ENCODE results near the gene IFI27L2. TPM values are rescaled to one million over a fixed set of nuclear protein-coding genes. Genes with fewer than 3 reads are reported as not detected.
A peak's percentile ranks its signal among the peaks of the same experiment; 100 is the strongest.

IFI27L2 gene
- total RNA-seq, 1 donor from 2014 or later, result 50.1 TPM

- ATAC-seq (ENCODE audit: poor library complexity) (peak; percentile 99), DNase-seq (peak; percentile 99)
- intact Hi-C loops (cut with DNase I), result loop anchor here (5.0 kb wide), 1 partner anchor 46 kb away; the partner anchor contains the start of gene IFI27L2
Observed at GRCh38 chr14:94080621-94081385, 48.6 kb downstream of the IFI27L2 start, which contains the start of the genes DDX24 and IFI27L1. DDX24 (minus strand) TSS chr14:94081202; CDS start chr14:94079742, 1,460 bp downstream. IFI27L1 (plus strand) TSS chr14:94081310; CDS start chr14:94096938, 15,628 bp downstream.

GRCh38 chr14:94079891-94080620 lies 49.3 kb downstream of the IFI27L2 start:
- no peak for DNase-seq
- no peak for ATAC-seq (ENCODE audit: poor library complexity)
- intact Hi-C loops (cut with DNase I), result loop anchor here (5.0 kb wide), 1 partner anchor 47 kb away; the partner anchor contains the start of gene IFI27L2

- intact Hi-C loops (cut with DNase I), result no loop called here
- no peak for DNase-seq
- no peak for ATAC-seq (ENCODE audit: poor library complexity)
Observed at GRCh38 chr14:94077823-94078222, 51.6 kb downstream of the IFI27L2 start.

Other genes with a start within 250 kb of the IFI27L2 start
- not detected for gene FAM181A, start 202.3 kb downstream of the IFI27L2 start, total RNA-seq
- gene ASB2, start 153.0 kb downstream of the IFI27L2 start, total RNA-seq, result 297 TPM
- gene CCDC197, start 132.3 kb downstream of the IFI27L2 start, total RNA-seq, result 1.3 TPM
- 0.56 TPM for gene OTUB2, start 103.3 kb downstream of the IFI27L2 start, total RNA-seq
- 181 TPM for gene DDX24, start 48.4 kb downstream of the IFI27L2 start, total RNA-seq
- gene IFI27L1, start 48.3 kb downstream of the IFI27L2 start, total RNA-seq, result 11.6 TPM
- gene IFI27, start 18.9 kb downstream of the IFI27L2 start, total RNA-seq, result 132 TPM
- not detected for gene PPP4R4, start 44.7 kb upstream of the IFI27L2 start, total RNA-seq
- gene SERPINA10, start 163.7 kb upstream of the IFI27L2 start, total RNA-seq, result not detected
- gene SERPINA6, start 193.7 kb upstream of the IFI27L2 start, total RNA-seq, result not detected
- not detected for gene SERPINA2, start 237.1 kb upstream of the IFI27L2 start, total RNA-seq